GM21576 (cell line): ENCODE results near the gene VAPA.

Source experiments
- ATAC-seq: cut with Tn5 transposase; IDR thresholded peaks from one replicate; pipeline ENCODE4 v1.9.1; 2021; ENCODE audit warnings: mild to moderate bottlenecking, moderate library complexity; ENCODE audit not compliant: unreplicated experiment

Gene VAPA

GRCh38 chr18:9968081-9968848 is 54.4 kb downstream of the VAPA start:
- ATAC-seq: no peak

GRCh38 chr18:9969247-9969646 is 55.4 kb downstream of the VAPA start:
- no peak for ATAC-seq

- ATAC-seq: no peak
Observed at GRCh38 chr18:9971313-9971920, 57.6 kb downstream of the VAPA start.

GRCh38 chr18:9973470-9973869 is 59.7 kb downstream of the VAPA start:
- ATAC-seq: no peak

GRCh38 chr18:9974279-9974915 is 60.6 kb downstream of the VAPA start:
- ATAC-seq: no peak

- no peak for ATAC-seq
Observed at GRCh38 chr18:9975658-9976057, 61.8 kb downstream of the VAPA start.

- no peak for ATAC-seq
Observed at GRCh38 chr18:9982711-9983110, 68.9 kb downstream of the VAPA start.

GRCh38 chr18:9984080-9984479 is 70.3 kb downstream of the VAPA start:
- no peak for ATAC-seq

- ATAC-seq: no peak
Observed at GRCh38 chr18:9985641-9986040, 71.8 kb downstream of the VAPA start.

GRCh38 chr18:9986156-9986930 is 72.5 kb downstream of the VAPA start:
- no peak for ATAC-seq

GRCh38 chr18:9987345-9987744 is 73.5 kb downstream of the VAPA start:
- ATAC-seq: no peak

- ATAC-seq: no peak
Observed at GRCh38 chr18:9987931-9988330, 74.1 kb downstream of the VAPA start.

GRCh38 chr18:9988665-9989064 is 74.8 kb downstream of the VAPA start:
- no peak for ATAC-seq

- no peak for ATAC-seq
Observed at GRCh38 chr18:9989481-9989880, 75.7 kb downstream of the VAPA start.

GRCh38 chr18:9991011-9992000 is 77.5 kb downstream of the VAPA start:
- ATAC-seq: no peak

GRCh38 chr18:9992300-9992972 is 78.6 kb downstream of the VAPA start:
- no peak for ATAC-seq

- no peak for ATAC-seq
Observed at GRCh38 chr18:9992973-9993520, 79.2 kb downstream of the VAPA start.

GRCh38 chr18:9993521-9994025 is 79.8 kb downstream of the VAPA start:
- no peak for ATAC-seq

- no peak for ATAC-seq
Observed at GRCh38 chr18:9994026-9994570, 80.3 kb downstream of the VAPA start.
